Measurements from ENCODE around the gene OST4.

The OST4 gene

GRCh38 chr2:27023740-27024139 is 47.7 kb downstream of the OST4 start:
- no peak for DNase-seq

DNA sequence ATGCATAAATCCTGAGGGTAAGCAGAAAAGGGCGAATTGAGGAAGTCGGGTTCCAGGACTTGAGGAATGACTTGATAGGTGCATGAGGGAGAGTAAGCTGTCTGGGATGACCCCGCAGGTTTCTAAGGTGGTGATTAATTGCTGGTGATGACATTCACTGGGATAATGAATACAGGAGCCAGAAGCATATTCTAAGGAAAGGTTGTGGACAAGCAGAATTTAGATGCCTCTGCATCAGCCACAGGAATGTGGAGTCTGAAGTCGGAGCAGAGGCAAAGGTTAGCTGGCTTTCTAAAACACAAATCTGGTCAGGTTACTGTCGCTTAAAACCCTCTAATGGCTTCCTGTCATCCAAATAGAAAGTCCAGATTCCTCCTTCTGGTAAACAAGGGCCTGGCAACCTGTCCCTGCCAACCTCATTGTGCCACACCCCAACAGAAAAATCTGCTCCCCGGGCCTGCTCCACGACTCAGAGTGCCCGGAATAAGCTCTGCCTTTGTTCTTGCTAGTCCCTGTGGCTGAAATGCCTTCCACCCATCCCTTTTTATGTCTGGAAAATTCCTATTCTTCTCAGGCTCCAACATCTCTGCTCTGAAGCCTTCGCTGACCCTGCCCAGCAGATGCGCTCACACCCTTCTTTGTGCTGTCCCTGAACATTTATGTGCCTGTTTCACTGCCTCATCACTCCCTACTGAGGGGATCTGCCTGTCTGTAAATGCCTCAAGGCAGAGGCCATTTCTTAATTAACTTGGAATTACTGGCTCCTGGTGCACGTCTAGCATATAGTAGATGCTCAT is 50.0 kb downstream of the OST4 start:
- no peak for DNase-seq
